ENCODE measurements around the gene LY86. TPM values are rescaled to one million over a fixed set of nuclear protein-coding genes. Genes with fewer than 3 reads are reported as not detected.

The LY86 gene
- total and polyA plus RNA-seq, 2 donors (not counting 1 experiment from before 2014, with no cell fraction given), result 68.7 to 90.2 TPM

- 93% methylated on average over 3 of the region's 11 CpGs for WGBS (ENCODE audit: insufficient coverage)
- H3K9ac ChIP-seq (ENCODE audit: low read length), result no peak overlapping the region
- peaks cover 7 to 8% of the 10 kb centered on the region in 2 donors for H3K4me1 ChIP-seq (ENCODE audit: control insufficient read depth in 2 of 2, insufficient read depth in 2 of 2, low read length in 2 of 2)
- no peak overlapping the region for H2AFZ ChIP-seq (ENCODE audit: insufficient read depth, low read depth, low read length, poor library complexity, severe bottlenecking)
- no peaks in the 10 kb centered on the region for H4K20me1 ChIP-seq (ENCODE audit: control insufficient read depth, insufficient read depth, low read length, poor library complexity, severe bottlenecking)
- no peaks in the 10 kb centered on the region for H3K36me3 ChIP-seq (replicated peaks in 1 of 2; ENCODE audit: control extremely low read depth in 1 of 2, control insufficient read depth in 1 of 2, extremely low read depth in 1 of 2, insufficient read depth in 2 of 2, low read length in 1 of 2)
- Mint-ChIP-seq H3K27ac (no peak overlapping the region), H3K9me3 (ENCODE audit: insufficient read depth) (no peaks in the 10 kb centered on the region), H3K4me1 (peaks cover 25% of the 10 kb centered on the region), H3K27me3 (peaks cover 8% of the 10 kb centered on the region), H3K4me3 (no peak overlapping the region)
- POLR2A ChIA-PET, result no interaction called here
- no peak for DNase-seq
- CTCF ChIA-PET, result interaction anchor here (0.6 to 1.2 kb wide), 4 partner anchors 22 to 574 kb away, joined by 3 read pairs; no protein-coding TSS in a partner anchor
- intact Hi-C loops (cut with micrococcal nuclease), result no loop called here
- no peaks in the 10 kb centered on the region for H3K9me3 ChIP-seq (ENCODE audit: control extremely low read depth in 1 of 3, control insufficient read depth in 2 of 3, insufficient read depth in 1 of 3, low read length in 2 of 3)
- H3K79me2 ChIP-seq (ENCODE audit: control insufficient read depth, insufficient read depth, low read length), result no peaks in the 10 kb centered on the region
- ATAC-seq (ENCODE audit: low read depth), result no peak
- H3K4me3 ChIP-seq (ENCODE audit: control extremely low read depth in 1 of 5, extremely low read depth in 1 of 5, insufficient read depth in 1 of 5, low read depth in 2 of 5, low read length in 4 of 5), result no peak overlapping the region
- no peak for TF ChIP-seq EZH2 (IDR thresholded peaks at IDR 0.05; ENCODE audit: borderline replicate concordance, insufficient read depth, low read depth, low read length, poor library complexity, severe bottlenecking)
- TF ChIP-seq, protein P1, sequence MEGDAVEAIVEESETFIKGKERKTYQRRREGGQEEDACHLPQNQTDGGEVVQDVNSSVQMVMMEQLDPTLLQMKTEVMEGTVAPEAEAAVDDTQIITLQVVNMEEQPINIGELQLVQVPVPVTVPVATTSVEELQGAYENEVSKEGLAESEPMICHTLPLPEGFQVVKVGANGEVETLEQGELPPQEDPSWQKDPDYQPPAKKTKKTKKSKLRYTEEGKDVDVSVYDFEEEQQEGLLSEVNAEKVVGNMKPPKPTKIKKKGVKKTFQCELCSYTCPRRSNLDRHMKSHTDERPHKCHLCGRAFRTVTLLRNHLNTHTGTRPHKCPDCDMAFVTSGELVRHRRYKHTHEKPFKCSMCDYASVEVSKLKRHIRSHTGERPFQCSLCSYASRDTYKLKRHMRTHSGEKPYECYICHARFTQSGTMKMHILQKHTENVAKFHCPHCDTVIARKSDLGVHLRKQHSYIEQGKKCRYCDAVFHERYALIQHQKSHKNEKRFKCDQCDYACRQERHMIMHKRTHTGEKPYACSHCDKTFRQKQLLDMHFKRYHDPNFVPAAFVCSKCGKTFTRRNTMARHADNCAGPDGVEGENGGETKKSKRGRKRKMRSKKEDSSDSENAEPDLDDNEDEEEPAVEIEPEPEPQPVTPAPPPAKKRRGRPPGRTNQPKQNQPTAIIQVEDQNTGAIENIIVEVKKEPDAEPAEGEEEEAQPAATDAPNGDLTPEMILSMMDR (IDR thresholded peaks at IDR 0.05), result no peak
- no peak overlapping the region for H3K27ac ChIP-seq (ENCODE audit: low read length in 2 of 2)
- H3K4me2 ChIP-seq (replicated peaks; ENCODE audit: low read depth, low read length, poor library complexity, severe bottlenecking), result no peak overlapping the region
- H3K27me3 ChIP-seq (replicated peaks in 1 of 4; ENCODE audit: control extremely low read depth in 1 of 4, control insufficient read depth in 3 of 4, insufficient read depth in 4 of 4, low read length in 3 of 4), result no peaks in the 10 kb centered on the region
Measured at GRCh38 chr6:6681075-6681849, 92.7 kb downstream of the LY86 start.

DNA sequence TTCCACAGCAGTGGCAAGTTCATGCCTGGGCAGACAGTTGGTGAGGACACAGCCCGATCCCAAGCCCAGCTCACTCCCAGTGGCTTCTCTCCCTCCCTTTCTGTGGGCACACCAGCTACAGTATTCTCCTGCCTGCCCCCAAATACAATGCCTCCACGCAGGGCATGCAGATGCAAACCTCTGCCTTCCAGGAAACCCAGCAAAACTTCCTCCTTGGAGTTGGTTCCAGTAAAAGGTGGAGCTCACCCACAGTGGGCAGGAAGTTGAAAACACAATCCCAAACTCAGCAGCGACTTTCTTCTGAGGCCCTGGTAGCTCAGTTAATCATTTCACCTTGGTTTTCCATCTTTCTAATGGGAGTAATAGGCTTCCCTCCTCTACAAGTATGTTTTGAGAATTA is 93.7 kb downstream of the LY86 start:
- H3K4me3 Mint-ChIP-seq, result no peak overlapping the region
- intact Hi-C loops (cut with micrococcal nuclease), result no loop called here

More for the DNA sequence above, 93.7 kb downstream of the LY86 start:
- Histone ChIP-seq H3K9me3 (ENCODE audit: control extremely low read depth in 1 of 3, control insufficient read depth in 2 of 3, insufficient read depth in 1 of 3, low read length in 2 of 3) (peaks cover 0 to 4% (median 0%) of the 10 kb centered on the region in 3 donors), H3K36me3 (replicated peaks in 1 of 2; ENCODE audit: control extremely low read depth in 1 of 2, control insufficient read depth in 1 of 2, extremely low read depth in 1 of 2, insufficient read depth in 2 of 2, low read length in 1 of 2) (no peaks in the 10 kb centered on the region), H3K9ac (ENCODE audit: low read length) (no peak overlapping the region), H2AFZ (ENCODE audit: insufficient read depth, low read depth, low read length, poor library complexity, severe bottlenecking) (no peak overlapping the region), H3K4me2 (replicated peaks; ENCODE audit: low read depth, low read length, poor library complexity, severe bottlenecking) (no peak overlapping the region), H3K4me1 (ENCODE audit: control insufficient read depth in 2 of 2, insufficient read depth in 2 of 2, low read length in 2 of 2) (peaks cover under 1 to 3% of the 10 kb centered on the region in 2 donors), H4K20me1 (ENCODE audit: control insufficient read depth, insufficient read depth, low read length, poor library complexity, severe bottlenecking) (no peaks in the 10 kb centered on the region), H3K27ac (ENCODE audit: low read length in 2 of 2) (no peak overlapping the region), H3K27me3 (replicated peaks in 1 of 4; ENCODE audit: control extremely low read depth in 1 of 4, control insufficient read depth in 3 of 4, insufficient read depth in 4 of 4, low read length in 3 of 4) (no peaks in the 10 kb centered on the region), H3K4me3 (ENCODE audit: control extremely low read depth in 1 of 5, extremely low read depth in 1 of 5, insufficient read depth in 1 of 5, low read depth in 2 of 5, low read length in 4 of 5) (no peak overlapping the region), H3K79me2 (ENCODE audit: control insufficient read depth, insufficient read depth, low read length) (no peaks in the 10 kb centered on the region)
- Mint-ChIP-seq H3K27ac (no peak overlapping the region), H3K9me3 (ENCODE audit: insufficient read depth) (no peaks in the 10 kb centered on the region), H3K4me1 (peaks cover 19% of the 10 kb centered on the region), H3K27me3 (peaks cover 8% of the 10 kb centered on the region)
- DNase-seq (no peak), ATAC-seq (ENCODE audit: low read depth) (no peak)
- CTCF ChIA-PET, result interaction anchor here (0.8 to 1.2 kb wide), 2 partner anchors 557 to 561 kb away, joined by 3 to 4 read pairs; no protein-coding TSS in a partner anchor
- TF ChIP-seq, protein P1 (IDR thresholded peaks at IDR 0.05), result no peak
- TF ChIP-seq EZH2 (IDR thresholded peaks at IDR 0.05; ENCODE audit: borderline replicate concordance, insufficient read depth, low read depth, low read length, poor library complexity, severe bottlenecking), result no peak
- POLR2A ChIA-PET, result interaction anchor here (0.7 kb wide), 1 partner anchor 38 kb away, joined by 6 read pairs; no protein-coding TSS in a partner anchor
- 100% methylated on average over 1 of the region's 3 CpGs for WGBS (ENCODE audit: insufficient coverage)

All from B cell (primary cell).